ENCODE measurements around the gene DCHS1. TPM values are rescaled to one million over a fixed set of nuclear protein-coding genes. Genes with fewer than 3 reads are reported as not detected.

Gene DCHS1
- total RNA-seq, 1 experiment from 2014 or later: 14.2 TPM

- TF ChIP-seq PRDM15 (CRISPR knock-in tag; IDR thresholded peaks at IDR 0.05) (no peak), MYBL2 (CRISPR knock-in tag; IDR thresholded peaks at IDR 0.05) (no peak), CREB1 (CRISPR knock-in tag; IDR thresholded peaks at IDR 0.05) (no peak), CTCF (IDR thresholded peaks at IDR 0.05) (no peak), TCF7 (CRISPR knock-in tag; IDR thresholded peaks at IDR 0.05; ENCODE audit: low read depth) (no peak), ZNF121 (CRISPR knock-in tag; IDR thresholded peaks at IDR 0.05) (no peak), NR1H2 (CRISPR knock-in tag; IDR thresholded peaks at IDR 0.05) (no peak)
- TF ChIP-seq, protein P1, sequence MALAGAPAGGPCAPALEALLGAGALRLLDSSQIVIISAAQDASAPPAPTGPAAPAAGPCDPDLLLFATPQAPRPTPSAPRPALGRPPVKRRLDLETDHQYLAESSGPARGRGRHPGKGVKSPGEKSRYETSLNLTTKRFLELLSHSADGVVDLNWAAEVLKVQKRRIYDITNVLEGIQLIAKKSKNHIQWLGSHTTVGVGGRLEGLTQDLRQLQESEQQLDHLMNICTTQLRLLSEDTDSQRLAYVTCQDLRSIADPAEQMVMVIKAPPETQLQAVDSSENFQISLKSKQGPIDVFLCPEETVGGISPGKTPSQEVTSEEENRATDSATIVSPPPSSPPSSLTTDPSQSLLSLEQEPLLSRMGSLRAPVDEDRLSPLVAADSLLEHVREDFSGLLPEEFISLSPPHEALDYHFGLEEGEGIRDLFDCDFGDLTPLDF (CRISPR knock-in tag; IDR thresholded peaks at IDR 0.05): no peak
Measured at GRCh38 chr11:6578134-6578533, 77.5 kb downstream of the DCHS1 start (continued).

GRCh38 chr11:6576471-6577373 is 78.9 kb downstream of the DCHS1 start:
- no peak overlapping the region for H3K4me3 Mint-ChIP-seq
- H3K27me3 Mint-ChIP-seq (ENCODE audit: low read depth): no peaks in the 10 kb centered on the region; the same call in 1 of the 2 replicates
- DNase-seq (ENCODE audit: low spot score) (no peak), ATAC-seq (no peak)
- ChIA-PET POLR2A (no interaction called here), CTCF (interaction anchor here (0.6 kb wide), 1 partner anchor 91 kb away, joined by 3 read pairs; no protein-coding TSS in a partner anchor)
- H3K4me1 Mint-ChIP-seq: no peaks in the 10 kb centered on the region
- no peaks in the 10 kb centered on the region for H3K36me3 Mint-ChIP-seq
- H3K9me3 Mint-ChIP-seq: no peaks in the 10 kb centered on the region
- no peak overlapping the region for H3K27ac Mint-ChIP-seq
- TF ChIP-seq HMGA2 (CRISPR knock-in tag; IDR thresholded peaks at IDR 0.05) (no peak), CTCF (IDR thresholded peaks at IDR 0.05) (no peak), ELF4 (CRISPR knock-in tag; IDR thresholded peaks at IDR 0.05; ENCODE audit: low read depth) (no peak), AFF4 (CRISPR knock-in tag; IDR thresholded peaks at IDR 0.05; ENCODE audit: borderline replicate concordance) (no peak), ZNF121 (CRISPR knock-in tag; IDR thresholded peaks at IDR 0.05) (no peak), MXD4 (CRISPR knock-in tag; IDR thresholded peaks at IDR 0.05; ENCODE audit: borderline replicate concordance) (no peak), ZNF138 (CRISPR knock-in tag; conservative IDR thresholded peaks at IDR 0.05) (no peak), E2F5 (CRISPR knock-in tag; IDR thresholded peaks at IDR 0.05) (no peak), ATF1 (CRISPR knock-in tag; IDR thresholded peaks at IDR 0.05) (no peak), NFATC4 (CRISPR knock-in tag; IDR thresholded peaks at IDR 0.05) (no peak), GABPB1 (CRISPR knock-in tag; IDR thresholded peaks at IDR 0.05) (no peak), OVOL2 (CRISPR knock-in tag; IDR thresholded peaks at IDR 0.05; ENCODE audit: borderline replicate concordance) (no peak)
- TF ChIP-seq, protein P2, sequence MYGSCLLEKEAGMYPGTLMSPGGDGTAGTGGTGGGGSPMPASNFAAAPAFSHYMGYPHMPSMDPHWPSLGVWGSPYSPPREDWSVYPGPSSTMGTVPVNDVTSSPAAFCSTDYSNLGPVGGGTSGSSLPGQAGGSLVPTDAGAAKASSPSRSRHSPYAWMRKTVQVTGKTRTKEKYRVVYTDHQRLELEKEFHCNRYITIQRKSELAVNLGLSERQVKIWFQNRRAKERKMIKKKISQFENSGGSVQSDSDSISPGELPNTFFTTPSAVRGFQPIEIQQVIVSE (CRISPR knock-in tag; IDR thresholded peaks at IDR 0.05; ENCODE audit: borderline replicate concordance): no peak
- TF ChIP-seq, protein P3, sequence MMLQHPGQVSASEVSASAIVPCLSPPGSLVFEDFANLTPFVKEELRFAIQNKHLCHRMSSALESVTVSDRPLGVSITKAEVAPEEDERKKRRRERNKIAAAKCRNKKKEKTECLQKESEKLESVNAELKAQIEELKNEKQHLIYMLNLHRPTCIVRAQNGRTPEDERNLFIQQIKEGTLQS (CRISPR knock-in tag; conservative IDR thresholded peaks at IDR 0.05): no peak
